Testis (tissue), 2 donors: Measurements from ENCODE around the gene SUMO2.

ENCODE experiments used
- CTCF ChIP-seq, 3 experiments: fragments of 450-650 bp in 2 of 3; fragments of 200-600 bp in 1 of 3; sonication (generic) in 1 of 3; IDR thresholded peaks; one replicate each; pipeline ENCODE4 v1.5.1; 2016 to 2019; ENCODE audit warnings: antibody characterized with exemption in 3 of 3, mild to moderate bottlenecking in 2 of 3, moderate library complexity in 1 of 3
- POLR2A ChIP-seq: fragments of 450-650 bp; IDR thresholded peaks from one replicate; pipeline ENCODE4 v1.6.1; 2017; ENCODE audit warnings: antibody characterized with exemption, mild to moderate bottlenecking, moderate library complexity

GRCh38 chr17:75124819-75125162, 58.0 kb downstream of the SUMO2 start:
- TF ChIP-seq CTCF (IDR thresholded peaks at IDR 0.05) = no peak
- no peak for TF ChIP-seq POLR2A
